Heart left ventricle (tissue), 16 donors: ENCODE results near the gene FN3K. TPM values are rescaled to one million over a fixed set of nuclear protein-coding genes. Genes with fewer than 3 reads are reported as not detected.

Source experiments
- ATAC-seq, 4 donors: fragments of 200-7000 bp; cut with Tn5 transposase; one replicate each; pipeline ENCODE4 v1.9.1; 2020 to 2022; ENCODE audit warnings: moderate library complexity in 4 of 4, mild to moderate bottlenecking in 3 of 4, moderate number of reproducible peaks in 1 of 4
- DNase-seq, 5 donors: peaks; one replicate each; pipeline ENCODE4 v3.0.0-alpha.2; 2020
- H3K27ac ChIP-seq, 12 donors: fragments of 200-600 bp; sonication (generic) in 4 of 12; one replicate each; pipeline versions ENCODE4 v1.5.0 to v1.8.0; 2016 to 2022; ENCODE audit warnings: mild to moderate bottlenecking in 2 of 12
- H3K27me3 ChIP-seq, 9 donors: fragments of 200-600 bp; sonication (generic) in 2 of 9; one replicate each; pipeline versions ENCODE4 v1.5.1 to v1.8.0; 2016 to 2022; ENCODE audit warnings: mild to moderate bottlenecking in 3 of 9
- H3K36me3 ChIP-seq, 9 donors: fragments of 200-600 bp; sonication (generic) in 2 of 9; one replicate each; pipeline versions ENCODE4 v1.5.0 to v1.8.0; 2018 to 2022; ENCODE audit warnings: mild to moderate bottlenecking in 2 of 9
- H3K4me1 ChIP-seq, 12 donors: fragments of 200-600 bp; sonication (generic) in 4 of 12; one replicate each; pipeline versions ENCODE4 v1.5.0 to v1.8.0; 2016 to 2022; ENCODE audit warnings: mild to moderate bottlenecking in 3 of 12
- H3K4me3 ChIP-seq, 12 donors: fragments of 200-600 bp; sonication (generic) in 4 of 12; one replicate each; pipeline versions ENCODE4 v1.5.0 to v1.8.0; 2017 to 2022; ENCODE audit warnings: mild to moderate bottlenecking in 9 of 12, moderate library complexity in 4 of 12
- H3K9me3 ChIP-seq, 12 donors: fragments of 200-600 bp; sonication (generic) in 4 of 12; one replicate each; pipeline versions ENCODE4 v1.5.0 to v1.8.0; 2016 to 2022; ENCODE audit warnings: mild to moderate bottlenecking in 1 of 12
- CTCF ChIP-seq, 12 donors: fragments of 200-600 bp; sonication (generic) in 4 of 12; IDR thresholded peaks; one replicate each; pipeline versions ENCODE4 v1.5.0 to v1.8.0; 2018 to 2022; ENCODE audit warnings: antibody characterized with exemption in 12 of 12, mild to moderate bottlenecking in 5 of 12
- POLR2A ChIP-seq, 2 donors: fragments of 450-650 bp; IDR thresholded peaks; one replicate each; pipeline ENCODE4 v1.6.1; 2017; ENCODE audit warnings: antibody characterized with exemption in 2 of 2, mild to moderate bottlenecking in 2 of 2, moderate library complexity in 2 of 2
- WGBS, 4 donors: extraction: QIAGEN DNeasy Blood & Tissue Kit in 2 of 4; methylation state at CpG; one replicate each; pipeline versions ENCODE4 v1.1.5 to v1.1.7; 2013 to 2018; 5-methylcytosine and 5-hydroxymethylcytosine counted together
- intact Hi-C, 10 donors: fragments of 100-400 bp; cut with DNase I; formaldehyde crosslinking; loops; one replicate each; pipeline versions ENCODE4 v1.11.1 to v1.14.2; 2022
- polyA plus RNA-seq, 2 donors: library from polyadenylated mRNA; stranded (reverse); fragments of 200-250 nt; gene quantifications; one replicate each; pipeline ENCODE4 v1.2.3, GENCODE V29; 2013
- total RNA-seq, 9 donors: library from RNA; depleted of rRNA in 2 of 9; stranded (reverse); fragments of >200 nt in 2 of 9; fragmentation: NEBNext Ultra II Directional in 3 of 9; extraction: Animal tissue kit (Norgen Biotek cat#: 25700) in 3 of 9; gene quantifications; one replicate each; pipeline versions ENCODE4 v1.1.0 to v1.2.4, GENCODE V29; 2016 to 2023
- donor health status: ischemic (EF 13 %, LVEDD 7.1; RV severe dilation, severe dysfunction).
- donor health status: healthy with polysubstance abuse.
- donor health status: DM: no; HTN: yes; CAD: no.
- donor health status: DM: no; HTN: no; CAD: no.
- donor health status: ischemic (EF 25% LVEDD 6.9; RV normal size, moderate dysfunction).
- donor health status: ischemic (EF 25% LVEDD 5.7; RV mildly dilated, moderate dysfunction).
- donor health status: healthy.
- donor health status: DM: yes; HTN: yes; CAD: no.
- donor health status: ischemic (EF 35%, LVEDD 5.7; RV mildly dilated, moderate dysfunction).
- donor health status: nonischemic (EF 11% LVEDD 7.7; RV severe dilation, severe dysfunction).
- donor health status: DM: yes; HTN: yes; CAD: no.
- donor health status: PGD.
- donor health status: ischemic (EF 29% LVEDD 5.4; RV normal size, mild dysfunction).
- donor health status: nonischemic (EF 23%, LVEDD 6.1; RV moderate dilation, normal function).

FN3K gene
- total and polyA plus RNA-seq, 11 donors = 15.5 to 121 (median 69.4) TPM

DNA sequence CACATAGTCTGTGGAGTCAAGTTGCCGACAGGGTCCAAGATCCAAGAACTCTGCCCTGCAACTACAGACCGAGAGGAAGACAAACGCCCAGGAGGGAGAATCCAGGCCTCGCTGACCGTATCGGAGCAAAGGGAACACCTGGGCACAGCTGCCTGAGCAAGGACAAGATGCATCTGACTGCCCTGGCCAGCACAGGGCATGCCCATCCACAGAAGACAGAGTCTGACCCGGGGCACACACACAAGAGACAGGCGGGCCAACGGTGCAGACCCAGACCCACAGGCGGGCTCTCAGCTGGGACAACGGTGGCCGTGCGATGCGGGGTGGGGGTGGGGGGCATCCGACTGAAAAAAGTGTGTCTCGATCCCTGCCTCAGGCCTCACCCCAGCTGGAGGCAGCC lies 43.1 kb upstream of the FN3K start:
- peaks cover 0 to 3% (median 0%) of the 10 kb centered on the region in 9 donors for H3K27me3 ChIP-seq
- peaks cover 0 to 13% (median 6%) of the 10 kb centered on the region in 12 donors for H3K4me1 ChIP-seq
- H3K4me3 ChIP-seq = no peak overlapping the region
- intact Hi-C loops = no loop called here
- no peak for ATAC-seq
- TF ChIP-seq CTCF (IDR thresholded peaks at IDR 0.05) (no peak), POLR2A (IDR thresholded peaks at IDR 0.05) (no peak)
- peaks cover 0 to 3% (median 0%) of the 10 kb centered on the region in 9 donors for H3K36me3 ChIP-seq
- H3K27ac ChIP-seq = no peak overlapping the region
- DNase-seq = peak in 1 of 5 donors; percentile 6
- 81 to 89% (median 85%) methylated on average over 15 to 16 of the region's 16 CpGs for WGBS, 4 donors
- peaks cover 0 to 16% (median 7%) of the 10 kb centered on the region in 12 donors for H3K9me3 ChIP-seq

DNA sequence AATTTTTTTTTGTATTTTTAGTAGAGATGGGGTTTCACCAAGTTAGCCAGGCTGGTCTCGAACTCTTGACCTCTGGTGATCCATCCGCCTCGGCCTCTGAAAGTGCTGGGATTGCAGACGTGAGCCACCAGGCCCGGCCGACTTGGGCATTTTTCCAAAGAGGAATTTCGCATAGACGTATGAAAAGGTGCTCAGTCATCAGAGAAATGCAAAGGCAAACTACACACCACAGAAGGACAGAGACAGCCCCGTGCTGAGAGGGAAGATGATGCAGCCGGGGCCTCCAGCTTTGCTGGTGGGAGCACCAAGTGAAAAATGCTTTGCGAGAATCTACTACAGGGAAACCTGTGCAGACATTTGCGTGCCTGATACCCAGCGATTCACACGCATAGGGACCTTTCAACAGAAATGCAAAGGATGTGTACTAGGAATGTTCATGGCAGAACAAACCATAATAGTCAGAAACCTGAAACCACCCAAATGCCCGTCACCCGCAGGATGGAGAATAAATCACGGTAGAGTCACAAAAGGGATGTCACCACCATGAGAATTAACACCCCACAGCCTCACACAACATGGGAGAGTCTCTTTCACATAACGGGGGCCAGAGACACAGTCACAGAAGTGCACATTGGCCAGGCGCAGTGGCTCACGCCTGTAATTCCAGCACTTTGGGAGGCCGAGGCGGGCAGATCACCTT lies 42.1 kb upstream of the FN3K start:
- no peak overlapping the region for H3K27ac ChIP-seq
- H3K36me3 ChIP-seq = peaks cover 0 to 3% (median 0%) of the 10 kb centered on the region in 9 donors
- no peak for ATAC-seq
- H3K4me1 ChIP-seq = peaks cover 0 to 14% (median 10%) of the 10 kb centered on the region in 12 donors
- intact Hi-C loops = no loop called here
- 92 to 95% (median 93%) methylated on average over 22 of the region's 22 CpGs for WGBS, 4 donors
- no peak overlapping the region for H3K4me3 ChIP-seq
- peak in 1 of 5 donors; percentile 18 for DNase-seq
- H3K9me3 ChIP-seq = peaks cover 0 to 16% (median 7%) of the 10 kb centered on the region in 12 donors
- TF ChIP-seq CTCF (IDR thresholded peaks at IDR 0.05) (no peak), POLR2A (IDR thresholded peaks at IDR 0.05) (no peak)
- H3K27me3 ChIP-seq = peaks cover 0 to 6% (median 0%) of the 10 kb centered on the region in 9 donors

DNA sequence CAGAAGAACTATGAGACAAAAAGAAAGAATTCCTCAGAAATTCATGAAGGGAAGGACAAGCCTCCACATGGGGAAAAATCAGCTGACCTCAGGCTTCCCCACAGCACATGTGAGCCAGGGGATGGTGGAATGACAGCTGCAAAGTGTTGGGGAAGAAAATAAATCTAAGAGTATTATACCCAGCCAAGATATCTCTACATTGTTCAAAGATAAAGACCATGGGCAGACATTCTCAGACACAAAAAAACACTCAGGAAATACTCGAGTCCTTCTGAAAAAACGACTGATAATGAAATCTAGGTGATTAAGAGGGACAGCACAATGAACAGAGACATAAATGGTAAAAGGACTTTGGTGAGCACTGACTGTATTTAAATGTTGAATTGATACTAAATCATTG lies 40.8 kb upstream of the FN3K start:
- Histone ChIP-seq H3K9me3 (peaks cover 0 to 16% (median 7%) of the 10 kb centered on the region in 12 donors), H3K27ac (no peak overlapping the region), H3K27me3 (peaks cover 0 to 6% (median 0%) of the 10 kb centered on the region in 9 donors), H3K36me3 (peaks cover 0 to 3% (median 0%) of the 10 kb centered on the region in 9 donors), H3K4me1 (peaks cover 0 to 22% (median 15%) of the 10 kb centered on the region in 12 donors), H3K4me3 (no peak overlapping the region)
- 46 to 56% (median 50%) methylated on average over 2 of the region's 2 CpGs for WGBS, 4 donors
- ATAC-seq = no peak
- intact Hi-C loops = loop anchor here in 1 of 10 donors (5.0 kb wide), 1 partner anchor 42 kb away; no protein-coding TSS in a partner anchor
- no peak for TF ChIP-seq CTCF (IDR thresholded peaks at IDR 0.05)
- no peak for TF ChIP-seq POLR2A (IDR thresholded peaks at IDR 0.05)
- DNase-seq = no peak

GRCh38 chr17:82696259-82696658 lies 39.2 kb upstream of the FN3K start:
- no peak for TF ChIP-seq CTCF (IDR thresholded peaks at IDR 0.05)
- TF ChIP-seq POLR2A (IDR thresholded peaks at IDR 0.05) = no peak
- H3K4me1 ChIP-seq = peaks cover 0 to 22% (median 15%) of the 10 kb centered on the region in 12 donors
- peaks cover 0 to 3% (median 0%) of the 10 kb centered on the region in 9 donors for H3K36me3 ChIP-seq
- no peak overlapping the region for H3K27ac ChIP-seq
- DNase-seq (no peak), ATAC-seq (no peak)
- peaks cover 0 to 16% (median 7%) of the 10 kb centered on the region in 12 donors for H3K9me3 ChIP-seq
- H3K4me3 ChIP-seq = no peak overlapping the region
- peaks cover 0 to 6% (median 0%) of the 10 kb centered on the region in 9 donors for H3K27me3 ChIP-seq
- intact Hi-C loops = loop anchor here in 1 of 10 donors (5.0 kb wide), 1 partner anchor 44 kb away; no protein-coding TSS in a partner anchor
- WGBS, 4 donors = 95 to 98% (median 97%) methylated on average over 16 to 17 of the region's 17 CpGs
